K562 (cell line): Measurements from ENCODE around the gene COG7.

Source experiments
- ATF1 ChIP-seq, 2 experiments: fragments of 450-650 bp in 1 of 2; IDR thresholded peaks; 2 replicates each; pipeline ENCODE4 v1.6.1; 2016; ENCODE audit warnings: missing compliant biosample characterization in 1 of 2, missing genetic modification characterization in 1 of 2
- FOSL1 ChIP-seq: fragments of 200-800 bp; sonication (Bioruptor generic); conservative IDR thresholded peaks from 2 replicates; pipeline ENCODE4 v1.6.1; 2016; ENCODE audit warnings: missing genetic modification characterization, missing compliant biosample characterization
- HMG20A ChIP-seq: fragments of 450-650 bp; formaldehyde crosslinking; conservative IDR thresholded peaks from 2 replicates; pipeline ENCODE4 v1.4.0; 2020; ENCODE audit warnings: mild to moderate bottlenecking, mixed read lengths
- SMAD1 ChIP-seq: fragments of 150-350 bp; IDR thresholded peaks from 2 replicates; pipeline ENCODE4 v1.6.1; 2014; ENCODE audit warnings: low read length, low read depth; ENCODE audit not compliant: partially characterized antibody
- SMARCE1 ChIP-seq: fragments of 450-650 bp; IDR thresholded peaks from 2 replicates; pipeline ENCODE4 v1.7.1; 2016; ENCODE audit warnings: mild to moderate bottlenecking
- SP2 ChIP-seq: IDR thresholded peaks from 2 replicates; pipeline ENCODE4 v1.6.1; 2011; ENCODE audit warnings: mild to moderate bottlenecking, low read depth, low read length, moderate library complexity; ENCODE audit not compliant: poor library complexity, severe bottlenecking; ENCODE audit errors: extremely low read depth
- SREBF2 ChIP-seq: sonication (generic); formaldehyde crosslinking; IDR thresholded peaks from 2 replicates; pipeline ENCODE4 v1.4.0; 2020; ENCODE audit warnings: mild to moderate bottlenecking, missing genetic modification reagents
- ZNF217 ChIP-seq: sonication (generic); formaldehyde crosslinking; IDR thresholded peaks from 2 replicates; pipeline ENCODE4 v1.8.0; 2022; ENCODE audit warnings: mild to moderate bottlenecking, missing genetic modification reagents
- TF ChIP-seq, protein P1 (sequence below): fragments of 250-450 bp; sonication (Bioruptor Pico); IDR thresholded peaks from 2 replicates; pipeline ENCODE4 v1.8.0; 2022; ENCODE audit warnings: moderate library complexity, mild to moderate bottlenecking, inconsistent platforms
- TF ChIP-seq, protein P2 (sequence below): fragments of 250-450 bp; sonication (Bioruptor Pico); IDR thresholded peaks from 2 replicates; pipeline ENCODE4 v1.5.0; 2022; ENCODE audit warnings: mild to moderate bottlenecking

DNA sequence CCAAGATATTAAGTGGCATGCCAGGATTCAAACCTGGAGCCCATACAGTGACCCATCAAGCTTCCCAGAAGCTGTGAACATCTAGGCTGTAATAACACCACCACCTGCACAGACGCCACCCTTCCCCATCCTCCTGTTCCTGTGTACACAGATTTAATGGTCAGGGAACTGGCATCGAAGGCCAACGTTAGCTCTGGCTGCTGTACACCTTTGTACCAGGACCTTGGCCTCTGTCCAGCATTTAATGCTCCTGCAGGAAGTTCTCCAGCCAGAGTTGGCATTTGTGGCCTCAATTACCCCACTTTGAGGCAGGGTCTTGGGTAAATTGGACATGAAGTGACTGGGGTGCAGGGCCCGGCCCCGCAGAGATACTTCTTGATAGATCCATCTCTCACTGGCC, 101.6 kb downstream of the COG7 start:
- TF ChIP-seq SMAD1: no peak
- TF ChIP-seq ZNF217 (CRISPR knock-in tag): no peak
- TF ChIP-seq ATF1 (CRISPR knock-in tag; IDR thresholded peaks at IDR 0.05): no peak
- TF ChIP-seq ATF1 (tag; IDR thresholded peaks at IDR 0.05): no peak
- no peak for TF ChIP-seq SREBF2
- TF ChIP-seq, protein P1, sequence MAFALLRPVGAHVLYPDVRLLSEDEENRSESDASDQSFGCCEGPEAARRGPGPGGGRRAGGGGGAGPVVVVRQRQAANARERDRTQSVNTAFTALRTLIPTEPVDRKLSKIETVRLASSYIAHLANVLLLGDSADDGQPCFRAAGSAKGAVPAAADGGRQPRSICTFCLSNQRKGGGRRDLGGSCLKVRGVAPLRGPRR (CRISPR knock-in tag): no peak
- TF ChIP-seq FOSL1: no peak
- no peak for TF ChIP-seq SMARCE1
- no peak for TF ChIP-seq SP2
- TF ChIP-seq HMG20A (CRISPR knock-in tag): no peak
- TF ChIP-seq, protein P2, sequence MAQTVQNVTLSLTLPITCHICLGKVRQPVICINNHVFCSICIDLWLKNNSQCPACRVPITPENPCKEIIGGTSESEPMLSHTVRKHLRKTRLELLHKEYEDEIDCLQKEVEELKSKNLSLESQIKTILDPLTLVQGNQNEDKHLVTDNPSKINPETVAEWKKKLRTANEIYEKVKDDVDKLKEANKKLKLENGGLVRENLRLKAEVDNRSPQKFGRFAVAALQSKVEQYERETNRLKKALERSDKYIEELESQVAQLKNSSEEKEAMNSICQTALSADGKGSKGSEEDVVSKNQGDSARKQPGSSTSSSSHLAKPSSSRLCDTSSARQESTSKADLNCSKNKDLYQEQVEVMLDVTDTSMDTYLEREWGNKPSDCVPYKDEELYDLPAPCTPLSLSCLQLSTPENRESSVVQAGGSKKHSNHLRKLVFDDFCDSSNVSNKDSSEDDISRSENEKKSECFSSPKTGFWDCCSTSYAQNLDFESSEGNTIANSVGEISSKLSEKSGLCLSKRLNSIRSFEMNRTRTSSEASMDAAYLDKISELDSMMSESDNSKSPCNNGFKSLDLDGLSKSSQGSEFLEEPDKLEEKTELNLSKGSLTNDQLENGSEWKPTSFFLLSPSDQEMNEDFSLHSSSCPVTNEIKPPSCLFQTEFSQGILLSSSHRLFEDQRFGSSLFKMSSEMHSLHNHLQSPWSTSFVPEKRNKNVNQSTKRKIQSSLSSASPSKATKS (CRISPR knock-in tag): no peak
